DOHH2 (cell line): ENCODE data around the gene INTS12.

Source experiments
- EZH2phosphoT487 ChIP-seq: fragments of 200-600 bp; sonication (generic); IDR thresholded peaks from 2 replicates; pipeline ENCODE4 v1.6.1; 2017; ENCODE audit warnings: borderline replicate concordance, mild to moderate bottlenecking, antibody characterized with exemption, low read length, moderate library complexity, mixed read lengths
- TF ChIP-seq, protein P1 (sequence below): fragments of 200-600 bp; sonication (generic); IDR thresholded peaks from one replicate; pipeline ENCODE4 v1.5.1; 2014; ENCODE audit warnings: antibody characterized with exemption, mild to moderate bottlenecking, low read depth, low read length; ENCODE audit not compliant: poor library complexity, severe bottlenecking

DNA sequence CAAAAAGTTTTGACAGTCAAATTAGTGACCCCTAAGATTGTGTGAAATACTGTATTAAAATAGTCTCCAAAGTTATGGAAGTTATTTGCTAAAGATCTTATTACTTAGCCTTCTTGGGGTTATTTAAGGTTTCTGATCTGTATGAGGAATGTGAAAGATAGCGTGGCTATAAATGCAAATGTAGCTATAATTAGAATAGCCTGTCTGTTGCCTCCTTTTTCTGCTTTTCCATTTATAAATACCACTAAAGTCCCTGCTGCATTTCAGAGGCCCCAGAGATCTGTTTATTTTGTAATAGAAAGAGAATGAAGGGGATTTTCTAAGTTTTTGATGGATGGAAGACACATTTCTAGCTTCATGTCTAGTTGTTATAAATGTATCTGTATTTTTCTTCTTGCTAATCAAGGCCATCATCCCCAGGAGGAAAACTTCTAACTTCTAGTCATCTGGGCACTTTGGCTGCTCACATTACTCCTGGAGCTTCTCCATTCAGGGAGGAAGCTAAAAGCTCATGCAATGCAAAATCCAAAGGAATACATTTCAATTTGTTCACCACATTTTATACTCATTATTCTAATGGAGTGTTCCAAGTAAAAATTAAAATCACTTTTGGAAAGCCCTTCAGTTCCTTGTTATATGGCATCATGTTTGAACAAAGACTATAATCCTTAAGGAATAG lies 73.9 kb downstream of the INTS12 start:
- TF ChIP-seq, protein P1, sequence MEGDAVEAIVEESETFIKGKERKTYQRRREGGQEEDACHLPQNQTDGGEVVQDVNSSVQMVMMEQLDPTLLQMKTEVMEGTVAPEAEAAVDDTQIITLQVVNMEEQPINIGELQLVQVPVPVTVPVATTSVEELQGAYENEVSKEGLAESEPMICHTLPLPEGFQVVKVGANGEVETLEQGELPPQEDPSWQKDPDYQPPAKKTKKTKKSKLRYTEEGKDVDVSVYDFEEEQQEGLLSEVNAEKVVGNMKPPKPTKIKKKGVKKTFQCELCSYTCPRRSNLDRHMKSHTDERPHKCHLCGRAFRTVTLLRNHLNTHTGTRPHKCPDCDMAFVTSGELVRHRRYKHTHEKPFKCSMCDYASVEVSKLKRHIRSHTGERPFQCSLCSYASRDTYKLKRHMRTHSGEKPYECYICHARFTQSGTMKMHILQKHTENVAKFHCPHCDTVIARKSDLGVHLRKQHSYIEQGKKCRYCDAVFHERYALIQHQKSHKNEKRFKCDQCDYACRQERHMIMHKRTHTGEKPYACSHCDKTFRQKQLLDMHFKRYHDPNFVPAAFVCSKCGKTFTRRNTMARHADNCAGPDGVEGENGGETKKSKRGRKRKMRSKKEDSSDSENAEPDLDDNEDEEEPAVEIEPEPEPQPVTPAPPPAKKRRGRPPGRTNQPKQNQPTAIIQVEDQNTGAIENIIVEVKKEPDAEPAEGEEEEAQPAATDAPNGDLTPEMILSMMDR: no peak
- no peak for TF ChIP-seq EZH2phosphoT487
